Measurements from ENCODE around the gene TRIO. TPM values are rescaled to one million over a fixed set of nuclear protein-coding genes. Genes with fewer than 3 reads are reported as not detected.

TRIO gene
- total RNA-seq, 2 experiments from 2014 or later, result 4.1 to 6.5 TPM

GRCh38 chr5:14410394-14411201, 267.5 kb downstream of the TRIO start:
- Mint-ChIP-seq H3K36me3 (ENCODE audit: low read depth) (no peaks in the 10 kb centered on the region), H3K4me1 (ENCODE audit: low read depth) (peaks cover 33% of the 10 kb centered on the region), H3K4me3 (no peak overlapping the region), H3K27me3 (no peaks in the 10 kb centered on the region), H3K27ac (no peak overlapping the region), H3K9me3 (no peaks in the 10 kb centered on the region)
- intact Hi-C loops (cut with DNase I, micrococcal nuclease), result no loop called here
- ChIA-PET CTCF (no interaction called here), POLR2A (no interaction called here)
- H3K36me3 ChIP-seq (ENCODE audit: insufficient read depth, low read length), result no peaks in the 10 kb centered on the region
- no peak overlapping the region for H3K27ac ChIP-seq (ENCODE audit: low read depth in 1 of 2, low read length in 2 of 2)
- H3K4me3 ChIP-seq (ENCODE audit: low read length), result no peak overlapping the region
- DNase-seq (no peak), ATAC-seq (ENCODE audit: poor library complexity) (no peak)
- peaks cover 31% of the 10 kb centered on the region for H3K4me1 ChIP-seq (ENCODE audit: insufficient read depth, low read length)
- H3K27me3 ChIP-seq (ENCODE audit: control insufficient read depth in 1 of 2, insufficient read depth in 2 of 2, low read length in 2 of 2), result no peaks in the 10 kb centered on the region
- TF ChIP-seq, protein P1, sequence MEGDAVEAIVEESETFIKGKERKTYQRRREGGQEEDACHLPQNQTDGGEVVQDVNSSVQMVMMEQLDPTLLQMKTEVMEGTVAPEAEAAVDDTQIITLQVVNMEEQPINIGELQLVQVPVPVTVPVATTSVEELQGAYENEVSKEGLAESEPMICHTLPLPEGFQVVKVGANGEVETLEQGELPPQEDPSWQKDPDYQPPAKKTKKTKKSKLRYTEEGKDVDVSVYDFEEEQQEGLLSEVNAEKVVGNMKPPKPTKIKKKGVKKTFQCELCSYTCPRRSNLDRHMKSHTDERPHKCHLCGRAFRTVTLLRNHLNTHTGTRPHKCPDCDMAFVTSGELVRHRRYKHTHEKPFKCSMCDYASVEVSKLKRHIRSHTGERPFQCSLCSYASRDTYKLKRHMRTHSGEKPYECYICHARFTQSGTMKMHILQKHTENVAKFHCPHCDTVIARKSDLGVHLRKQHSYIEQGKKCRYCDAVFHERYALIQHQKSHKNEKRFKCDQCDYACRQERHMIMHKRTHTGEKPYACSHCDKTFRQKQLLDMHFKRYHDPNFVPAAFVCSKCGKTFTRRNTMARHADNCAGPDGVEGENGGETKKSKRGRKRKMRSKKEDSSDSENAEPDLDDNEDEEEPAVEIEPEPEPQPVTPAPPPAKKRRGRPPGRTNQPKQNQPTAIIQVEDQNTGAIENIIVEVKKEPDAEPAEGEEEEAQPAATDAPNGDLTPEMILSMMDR (IDR thresholded peaks at IDR 0.05), result no peak
- no peaks in the 10 kb centered on the region for H3K9me3 ChIP-seq (ENCODE audit: control insufficient read depth in 1 of 2, insufficient read depth in 1 of 2, low read length in 2 of 2)

DNA sequence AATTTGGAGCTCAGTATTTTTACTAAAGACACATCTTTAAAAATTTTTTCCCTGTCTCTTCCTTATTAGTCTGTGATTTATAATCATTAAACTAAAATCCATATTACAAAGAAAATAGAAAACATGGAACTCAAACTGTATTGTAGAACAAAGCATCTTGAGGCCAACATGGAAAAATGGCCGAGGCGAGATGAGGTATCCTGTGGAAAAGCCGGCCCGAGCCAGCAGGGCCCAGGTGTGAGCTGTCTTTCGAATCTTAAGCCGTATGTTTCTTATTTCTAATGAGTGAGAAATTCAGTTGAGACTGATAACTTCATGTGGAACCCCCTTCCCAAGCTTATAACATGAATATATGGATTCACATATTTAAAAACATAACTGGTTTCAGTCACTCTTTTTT, 268.1 kb downstream of the TRIO start:
- CTCF ChIA-PET, result interaction anchor here (3.7 kb wide), 1 partner anchor 11 kb away, joined by 16 read pairs; no protein-coding TSS in a partner anchor

DNA sequence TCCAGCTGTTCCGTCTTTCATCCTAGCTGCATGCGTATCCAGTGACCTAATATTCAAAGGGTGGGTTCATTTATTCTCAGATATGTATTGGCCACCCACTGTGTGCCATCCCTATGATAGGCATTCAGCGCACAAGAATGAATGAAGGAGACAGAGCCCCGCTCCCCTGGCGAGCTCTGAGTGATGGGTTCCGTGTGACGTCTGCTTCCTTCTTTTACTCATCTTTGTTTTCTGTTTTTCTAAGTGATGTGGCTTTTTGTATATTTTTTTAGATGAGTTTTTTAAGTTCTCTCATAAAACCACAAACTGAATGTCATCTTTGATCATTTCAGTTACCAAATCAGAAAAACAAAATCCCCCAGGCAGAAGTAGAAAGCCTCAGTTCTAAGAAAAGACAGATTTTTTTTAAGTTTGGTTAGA, 270.2 kb downstream of the TRIO start:
- ChIA-PET POLR2A (interaction anchor here (0.6 to 3.2 kb wide), 10 partner anchors 9 to 292 kb away, joined by 3 to 22 read pairs (median 5); partner anchors contain the start of gene OTULINL), CTCF (interaction anchor here (0.9 to 3.7 kb wide), 4 partner anchors 13 to 235 kb away, joined by 3 to 16 read pairs (median 6); no protein-coding TSS in a partner anchor)
- TF ChIP-seq, protein P1 (IDR thresholded peaks at IDR 0.05), result no peak
- Mint-ChIP-seq H3K27me3 (no peaks in the 10 kb centered on the region), H3K4me3 (peak overlapping the region; percentile 78), H3K9me3 (no peaks in the 10 kb centered on the region), H3K36me3 (ENCODE audit: low read depth) (no peaks in the 10 kb centered on the region), H3K4me1 (ENCODE audit: low read depth) (peaks cover 46% of the 10 kb centered on the region), H3K27ac (peak overlapping the region; percentile 88)
- H3K9me3 ChIP-seq (ENCODE audit: control insufficient read depth in 1 of 2, insufficient read depth in 1 of 2, low read length in 2 of 2), result no peaks in the 10 kb centered on the region
- H3K4me1 ChIP-seq (ENCODE audit: insufficient read depth, low read length), result peaks cover 37% of the 10 kb centered on the region
- intact Hi-C loops (cut with DNase I, micrococcal nuclease), result loop anchor here in 1 of 2 experiments (1.0 kb wide), 1 partner anchor 169 kb away; no protein-coding TSS in a partner anchor
- no peaks in the 10 kb centered on the region for H3K36me3 ChIP-seq (ENCODE audit: insufficient read depth, low read length)
- ATAC-seq (ENCODE audit: poor library complexity) (peak; percentile 89), DNase-seq (peak in 13 of 14 experiments; percentile 24 to 81 (median 47))
- H3K27ac ChIP-seq (ENCODE audit: low read depth in 1 of 2, low read length in 2 of 2), result peak overlapping the region; percentile 61 to 63
- no peaks in the 10 kb centered on the region for H3K27me3 ChIP-seq (ENCODE audit: control insufficient read depth in 1 of 2, insufficient read depth in 2 of 2, low read length in 2 of 2)
- no peak overlapping the region for H3K4me3 ChIP-seq (ENCODE audit: low read length)

More for the DNA sequence above, 268.1 kb downstream of the TRIO start:
- no peak overlapping the region for H3K4me3 Mint-ChIP-seq
- intact Hi-C loops (cut with DNase I, micrococcal nuclease), result no loop called here
- H3K4me1 Mint-ChIP-seq (ENCODE audit: low read depth), result peaks cover 40% of the 10 kb centered on the region
- no peak for ATAC-seq (ENCODE audit: poor library complexity)
- H3K36me3 ChIP-seq (ENCODE audit: insufficient read depth, low read length), result no peaks in the 10 kb centered on the region
- H3K36me3 Mint-ChIP-seq (ENCODE audit: low read depth), result no peaks in the 10 kb centered on the region
- H3K9me3 Mint-ChIP-seq, result no peaks in the 10 kb centered on the region
- no peaks in the 10 kb centered on the region for H3K27me3 ChIP-seq (ENCODE audit: control insufficient read depth in 1 of 2, insufficient read depth in 2 of 2, low read length in 2 of 2)
- H3K27ac Mint-ChIP-seq, result no peak overlapping the region
- no peak overlapping the region for H3K4me3 ChIP-seq (ENCODE audit: low read length)
- peaks cover 32% of the 10 kb centered on the region for H3K4me1 ChIP-seq (ENCODE audit: insufficient read depth, low read length)
- no peaks in the 10 kb centered on the region for H3K27me3 Mint-ChIP-seq
- POLR2A ChIA-PET, result no interaction called here
- DNase-seq, result no peak
- no peaks in the 10 kb centered on the region for H3K9me3 ChIP-seq (ENCODE audit: control insufficient read depth in 1 of 2, insufficient read depth in 1 of 2, low read length in 2 of 2)
- TF ChIP-seq, protein P1 (IDR thresholded peaks at IDR 0.05), result no peak
- no peak overlapping the region for H3K27ac ChIP-seq (ENCODE audit: low read depth in 1 of 2, low read length in 2 of 2)
